ENCODE results near the gene MEFV.

DNA sequence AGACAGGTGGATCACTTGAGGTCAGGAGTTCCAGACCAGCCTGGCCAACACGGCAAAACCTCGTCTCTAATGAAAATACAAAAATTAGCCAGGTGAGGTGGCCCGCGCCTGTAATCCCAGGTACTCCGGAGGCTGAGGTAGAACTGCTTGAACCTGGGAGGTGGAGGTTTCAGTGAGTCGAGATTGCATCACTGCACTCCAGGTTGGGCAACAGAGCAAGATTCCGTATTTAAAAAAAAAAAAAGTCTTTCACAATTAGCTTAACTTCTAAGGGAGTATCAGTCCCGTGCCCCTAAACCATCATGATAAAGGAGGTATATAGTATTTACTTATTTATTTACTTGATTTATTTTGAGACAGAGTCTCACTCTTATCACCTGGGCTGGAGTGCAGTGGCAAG is 3.4 kb upstream of the MEFV start:
- TF ChIP-seq, protein P1, sequence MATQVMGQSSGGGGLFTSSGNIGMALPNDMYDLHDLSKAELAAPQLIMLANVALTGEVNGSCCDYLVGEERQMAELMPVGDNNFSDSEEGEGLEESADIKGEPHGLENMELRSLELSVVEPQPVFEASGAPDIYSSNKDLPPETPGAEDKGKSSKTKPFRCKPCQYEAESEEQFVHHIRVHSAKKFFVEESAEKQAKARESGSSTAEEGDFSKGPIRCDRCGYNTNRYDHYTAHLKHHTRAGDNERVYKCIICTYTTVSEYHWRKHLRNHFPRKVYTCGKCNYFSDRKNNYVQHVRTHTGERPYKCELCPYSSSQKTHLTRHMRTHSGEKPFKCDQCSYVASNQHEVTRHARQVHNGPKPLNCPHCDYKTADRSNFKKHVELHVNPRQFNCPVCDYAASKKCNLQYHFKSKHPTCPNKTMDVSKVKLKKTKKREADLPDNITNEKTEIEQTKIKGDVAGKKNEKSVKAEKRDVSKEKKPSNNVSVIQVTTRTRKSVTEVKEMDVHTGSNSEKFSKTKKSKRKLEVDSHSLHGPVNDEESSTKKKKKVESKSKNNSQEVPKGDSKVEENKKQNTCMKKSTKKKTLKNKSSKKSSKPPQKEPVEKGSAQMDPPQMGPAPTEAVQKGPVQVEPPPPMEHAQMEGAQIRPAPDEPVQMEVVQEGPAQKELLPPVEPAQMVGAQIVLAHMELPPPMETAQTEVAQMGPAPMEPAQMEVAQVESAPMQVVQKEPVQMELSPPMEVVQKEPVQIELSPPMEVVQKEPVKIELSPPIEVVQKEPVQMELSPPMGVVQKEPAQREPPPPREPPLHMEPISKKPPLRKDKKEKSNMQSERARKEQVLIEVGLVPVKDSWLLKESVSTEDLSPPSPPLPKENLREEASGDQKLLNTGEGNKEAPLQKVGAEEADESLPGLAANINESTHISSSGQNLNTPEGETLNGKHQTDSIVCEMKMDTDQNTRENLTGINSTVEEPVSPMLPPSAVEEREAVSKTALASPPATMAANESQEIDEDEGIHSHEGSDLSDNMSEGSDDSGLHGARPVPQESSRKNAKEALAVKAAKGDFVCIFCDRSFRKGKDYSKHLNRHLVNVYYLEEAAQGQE (IDR thresholded peaks at IDR 0.05), result no peak
- TF ChIP-seq, protein P2, sequence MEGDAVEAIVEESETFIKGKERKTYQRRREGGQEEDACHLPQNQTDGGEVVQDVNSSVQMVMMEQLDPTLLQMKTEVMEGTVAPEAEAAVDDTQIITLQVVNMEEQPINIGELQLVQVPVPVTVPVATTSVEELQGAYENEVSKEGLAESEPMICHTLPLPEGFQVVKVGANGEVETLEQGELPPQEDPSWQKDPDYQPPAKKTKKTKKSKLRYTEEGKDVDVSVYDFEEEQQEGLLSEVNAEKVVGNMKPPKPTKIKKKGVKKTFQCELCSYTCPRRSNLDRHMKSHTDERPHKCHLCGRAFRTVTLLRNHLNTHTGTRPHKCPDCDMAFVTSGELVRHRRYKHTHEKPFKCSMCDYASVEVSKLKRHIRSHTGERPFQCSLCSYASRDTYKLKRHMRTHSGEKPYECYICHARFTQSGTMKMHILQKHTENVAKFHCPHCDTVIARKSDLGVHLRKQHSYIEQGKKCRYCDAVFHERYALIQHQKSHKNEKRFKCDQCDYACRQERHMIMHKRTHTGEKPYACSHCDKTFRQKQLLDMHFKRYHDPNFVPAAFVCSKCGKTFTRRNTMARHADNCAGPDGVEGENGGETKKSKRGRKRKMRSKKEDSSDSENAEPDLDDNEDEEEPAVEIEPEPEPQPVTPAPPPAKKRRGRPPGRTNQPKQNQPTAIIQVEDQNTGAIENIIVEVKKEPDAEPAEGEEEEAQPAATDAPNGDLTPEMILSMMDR (IDR thresholded peaks at IDR 0.05), result no peak
- TF ChIP-seq JUN (IDR thresholded peaks at IDR 0.05) (no peak), ESRRA (IDR thresholded peaks at IDR 0.05; ENCODE audit: borderline replicate concordance, low read length) (no peak), CEBPB (IDR thresholded peaks at IDR 0.05) (no peak), CBX2 (IDR thresholded peaks at IDR 0.05; ENCODE audit: borderline replicate concordance, low read depth) (no peak), MAFK (IDR thresholded peaks at IDR 0.05; ENCODE audit: partially characterized antibody) (no peak), HEYL (CRISPR knock-in tag; IDR thresholded peaks at IDR 0.05) (no peak), POLR2A (IDR thresholded peaks at IDR 0.05; ENCODE audit: low read length) (no peak), EHMT2 (IDR thresholded peaks at IDR 0.05; ENCODE audit: low read depth) (no peak)
